ENCODE results near the gene KRTAP10-5. TPM values are rescaled to one million over a fixed set of nuclear protein-coding genes. Genes with fewer than 3 reads are reported as not detected.

Gene KRTAP10-5
- total RNA-seq, 2 experiments from 2014 or later: not detected

- ChIA-PET CTCF (no interaction called here), POLR2A (no interaction called here)
- H3K36me3 Mint-ChIP-seq (ENCODE audit: low read depth): no peaks in the 10 kb centered on the region
- no peak overlapping the region for H3K27ac Mint-ChIP-seq
- H3K4me1 Mint-ChIP-seq: no peaks in the 10 kb centered on the region
- DNase-seq: no peak
- H3K27me3 Mint-ChIP-seq: peaks cover 4% of the 10 kb centered on the region
- H3K4me3 Mint-ChIP-seq: no peak overlapping the region
- H3K9me3 Mint-ChIP-seq: peaks cover 2% of the 10 kb centered on the region
Measured at GRCh38 chr21:44539046-44539445, 41.4 kb downstream of the KRTAP10-5 start.

- H3K9me3 Mint-ChIP-seq: peaks cover 2% of the 10 kb centered on the region
- H3K27me3 Mint-ChIP-seq: peaks cover 4% of the 10 kb centered on the region
- ChIA-PET CTCF (no interaction called here), POLR2A (no interaction called here)
- no peaks in the 10 kb centered on the region for H3K4me1 Mint-ChIP-seq
- H3K4me3 Mint-ChIP-seq: no peak overlapping the region
- no peak overlapping the region for H3K27ac Mint-ChIP-seq
- no peak for DNase-seq
- no peaks in the 10 kb centered on the region for H3K36me3 Mint-ChIP-seq (ENCODE audit: low read depth)
Measured at GRCh38 chr21:44537930-44538911, 42.2 kb downstream of the KRTAP10-5 start.

GRCh38 chr21:44535963-44536362 lies 44.4 kb downstream of the KRTAP10-5 start:
- H3K4me3 Mint-ChIP-seq: no peak overlapping the region
- no peaks in the 10 kb centered on the region for H3K4me1 Mint-ChIP-seq
- peaks cover 2% of the 10 kb centered on the region for H3K9me3 Mint-ChIP-seq
- ChIA-PET CTCF (interaction anchor here (1.5 kb wide), 1 partner anchor 206 kb away, joined by 3 read pairs; no protein-coding TSS in a partner anchor), POLR2A (no interaction called here)
- no peak for DNase-seq
- H3K27me3 Mint-ChIP-seq: peaks cover 2% of the 10 kb centered on the region
- H3K27ac Mint-ChIP-seq: no peak overlapping the region
- no peaks in the 10 kb centered on the region for H3K36me3 Mint-ChIP-seq (ENCODE audit: low read depth)

- H3K36me3 Mint-ChIP-seq (ENCODE audit: low read depth): no peaks in the 10 kb centered on the region
- H3K4me1 Mint-ChIP-seq: no peaks in the 10 kb centered on the region
- no peak overlapping the region for H3K27ac Mint-ChIP-seq
- H3K9me3 Mint-ChIP-seq: peaks cover 2% of the 10 kb centered on the region
- CTCF ChIA-PET: no interaction called here
- POLR2A ChIA-PET: no interaction called here
- H3K4me3 Mint-ChIP-seq: no peak overlapping the region
- no peak for DNase-seq
- H3K27me3 Mint-ChIP-seq: peaks cover 2% of the 10 kb centered on the region
Measured at GRCh38 chr21:44534688-44535087, 45.7 kb downstream of the KRTAP10-5 start.

- no peaks in the 10 kb centered on the region for H3K4me1 Mint-ChIP-seq
- H3K9me3 Mint-ChIP-seq: peaks cover 2% of the 10 kb centered on the region
- no peak overlapping the region for H3K4me3 Mint-ChIP-seq
- peaks cover 2% of the 10 kb centered on the region for H3K27me3 Mint-ChIP-seq
- H3K27ac Mint-ChIP-seq: no peak overlapping the region
- ChIA-PET CTCF (no interaction called here), POLR2A (no interaction called here)
- H3K36me3 Mint-ChIP-seq (ENCODE audit: low read depth): no peaks in the 10 kb centered on the region
- DNase-seq: no peak
Measured at GRCh38 chr21:44533891-44534627, 46.3 kb downstream of the KRTAP10-5 start.

GRCh38 chr21:44533121-44533890 lies 47.1 kb downstream of the KRTAP10-5 start:
- H3K4me1 Mint-ChIP-seq: no peaks in the 10 kb centered on the region
- no peaks in the 10 kb centered on the region for H3K36me3 Mint-ChIP-seq (ENCODE audit: low read depth)
- H3K9me3 Mint-ChIP-seq: peaks cover 2% of the 10 kb centered on the region
- H3K27me3 Mint-ChIP-seq: peaks cover 2% of the 10 kb centered on the region
- H3K27ac Mint-ChIP-seq: no peak overlapping the region
- POLR2A ChIA-PET: no interaction called here
- H3K4me3 Mint-ChIP-seq: no peak overlapping the region
- no peak for DNase-seq
- CTCF ChIA-PET: no interaction called here

GRCh38 chr21:44532712-44533111 lies 47.7 kb downstream of the KRTAP10-5 start:
- H3K4me1 Mint-ChIP-seq: no peaks in the 10 kb centered on the region
- no peaks in the 10 kb centered on the region for H3K36me3 Mint-ChIP-seq (ENCODE audit: low read depth)
- ChIA-PET POLR2A (no interaction called here), CTCF (no interaction called here)
- H3K27me3 Mint-ChIP-seq: peaks cover 2% of the 10 kb centered on the region
- peaks cover 2% of the 10 kb centered on the region for H3K9me3 Mint-ChIP-seq
- DNase-seq: no peak
- H3K4me3 Mint-ChIP-seq: no peak overlapping the region
- no peak overlapping the region for H3K27ac Mint-ChIP-seq

- no peak overlapping the region for H3K4me3 Mint-ChIP-seq
Measured at GRCh38 chr21:44531606-44532564, 48.5 kb downstream of the KRTAP10-5 start.

GRCh38 chr21:44530903-44531605 lies 49.4 kb downstream of the KRTAP10-5 start:
- Mint-ChIP-seq H3K27ac (no peak overlapping the region), H3K9me3 (peaks cover 2% of the 10 kb centered on the region), H3K36me3 (ENCODE audit: low read depth) (no peaks in the 10 kb centered on the region), H3K27me3 (no peaks in the 10 kb centered on the region), H3K4me1 (no peaks in the 10 kb centered on the region), H3K4me3 (no peak overlapping the region)
- no peak for DNase-seq
- CTCF ChIA-PET: no interaction called here
- POLR2A ChIA-PET: no interaction called here

More at GRCh38 chr21:44531606-44532564, 48.5 kb downstream of the KRTAP10-5 start:
- CTCF ChIA-PET: interaction anchor here (0.9 kb wide), 1 partner anchor 262 kb away, joined by 3 read pairs; no protein-coding TSS in a partner anchor
- no peaks in the 10 kb centered on the region for H3K36me3 Mint-ChIP-seq (ENCODE audit: low read depth)
- H3K27me3 Mint-ChIP-seq: peaks cover 2% of the 10 kb centered on the region
- peaks cover 2% of the 10 kb centered on the region for H3K9me3 Mint-ChIP-seq
- POLR2A ChIA-PET: no interaction called here
- no peak for DNase-seq
- H3K4me1 Mint-ChIP-seq: no peaks in the 10 kb centered on the region
- H3K27ac Mint-ChIP-seq: no peak overlapping the region

GRCh38 chr21:44530221-44530902 lies 50.0 kb downstream of the KRTAP10-5 start:
- peaks cover 2% of the 10 kb centered on the region for H3K9me3 Mint-ChIP-seq
- no peak overlapping the region for H3K27ac Mint-ChIP-seq
- H3K4me1 Mint-ChIP-seq: no peaks in the 10 kb centered on the region
- H3K4me3 Mint-ChIP-seq: no peak overlapping the region
- no peaks in the 10 kb centered on the region for H3K36me3 Mint-ChIP-seq (ENCODE audit: low read depth)
- no peaks in the 10 kb centered on the region for H3K27me3 Mint-ChIP-seq
- DNase-seq: no peak
- ChIA-PET POLR2A (no interaction called here), CTCF (no interaction called here)

- no peak overlapping the region for H3K4me3 Mint-ChIP-seq
- H3K27me3 Mint-ChIP-seq: no peaks in the 10 kb centered on the region
- H3K27ac Mint-ChIP-seq: no peak overlapping the region
- ChIA-PET CTCF (no interaction called here), POLR2A (no interaction called here)
- H3K9me3 Mint-ChIP-seq: peaks cover under 1% of the 10 kb centered on the region
- no peaks in the 10 kb centered on the region for H3K4me1 Mint-ChIP-seq
- H3K36me3 Mint-ChIP-seq (ENCODE audit: low read depth): no peaks in the 10 kb centered on the region
- no peak for DNase-seq
Measured at GRCh38 chr21:44529503-44530125, 50.8 kb downstream of the KRTAP10-5 start.

Data from activated CD4-positive, alpha-beta memory T cell treated with anti-CD3 and anti-CD28 coated beads, Interleukin-2, amount 10 ng/mL, durations not matched to agents 7 days and 5 days (primary cell).